Fibroblast of lung (primary cell): ENCODE results near the gene ENG. TPM values are rescaled to one million over a fixed set of nuclear protein-coding genes. Genes with fewer than 3 reads are reported as not detected.

Experiments used
- DNase-seq, 2 donors: peaks; one replicate each; pipeline versions ENCODE4 v3.0.0 to v3.0.0-alpha.2; 2010; ENCODE audit warnings: low read depth in 2 of 2
- H2AFZ ChIP-seq: 2 replicates; pipeline ENCODE4 v1.5.1; 2012; ENCODE audit warnings: low read length, control low read depth, inconsistent platforms
- H3K27ac ChIP-seq: 2 replicates; pipeline ENCODE4 v1.5.1; 2011; ENCODE audit warnings: low read length, control low read depth; ENCODE audit not compliant: insufficient read depth
- H3K27me3 ChIP-seq: 2 replicates; pipeline ENCODE4 v1.5.1; 2011; ENCODE audit warnings: mild to moderate bottlenecking, low read length; ENCODE audit not compliant: control insufficient read depth, insufficient read depth
- H3K36me3 ChIP-seq: 2 replicates; pipeline ENCODE4 v1.5.1; 2011; ENCODE audit warnings: low read length; ENCODE audit not compliant: control insufficient read depth, insufficient read depth
- H3K4me1 ChIP-seq: 2 replicates; pipeline ENCODE4 v1.5.1; 2011; ENCODE audit warnings: low read length; ENCODE audit not compliant: control insufficient read depth, insufficient read depth; ENCODE audit errors: extremely low read depth
- H3K4me2 ChIP-seq: 2 replicates; pipeline ENCODE4 v1.5.1; 2011; ENCODE audit warnings: low read length, control low read depth; ENCODE audit not compliant: insufficient read depth; ENCODE audit errors: extremely low read depth
- H3K4me3 ChIP-seq, 4 experiments: fragments of 200-600 bp in 1 of 4; sonication (generic) in 1 of 4; replicated peaks in 1 of 4; 2 replicates each; pipeline ENCODE4 v1.5.1; 2011 to 2016; ENCODE audit warnings: low read length in 4 of 4, low read depth in 3 of 4, mild to moderate bottlenecking in 3 of 4, control low read depth in 2 of 4, inconsistent platforms in 1 of 4, mixed read lengths in 1 of 4; ENCODE audit not compliant: insufficient read depth in 1 of 4; ENCODE audit errors: control extremely low read depth in 1 of 4
- H3K79me2 ChIP-seq: 2 replicates; pipeline ENCODE4 v1.5.1; 2012; ENCODE audit warnings: mild to moderate bottlenecking, low read length, inconsistent platforms; ENCODE audit not compliant: control insufficient read depth, insufficient read depth
- H3K9ac ChIP-seq: 2 replicates; pipeline ENCODE4 v1.5.1; 2011; ENCODE audit warnings: mild to moderate bottlenecking, low read length, control low read depth; ENCODE audit not compliant: insufficient read depth
- H3K9me3 ChIP-seq: 2 replicates; pipeline ENCODE4 v1.5.1; 2012; ENCODE audit warnings: low read depth, low read length; ENCODE audit not compliant: control insufficient read depth, insufficient read depth
- H4K20me1 ChIP-seq: 2 replicates; pipeline ENCODE4 v1.5.1; 2011; ENCODE audit warnings: low read length; ENCODE audit not compliant: control insufficient read depth, insufficient read depth; ENCODE audit errors: extremely low read depth
- EZH2 ChIP-seq: IDR thresholded peaks from 2 replicates; pipeline ENCODE4 v1.5.1; 2012; ENCODE audit warnings: low read length, control low read depth, mild to moderate bottlenecking; ENCODE audit errors: missing control alignments
- polyA plus RNA-seq, 2 donors: library from polyadenylated mRNA; depleted of rRNA in 1 of 2; stranded (reverse) in 1 of 2; unstranded in 1 of 2; fragments of >200 nt; gene quantifications; 2 replicates each; pipeline ENCODE4 v1.2.1, GENCODE V29; 2011 to 2012; ENCODE audit warnings: missing spikeins in 1 of 2
- total RNA-seq: library from RNA; depleted of rRNA; stranded (reverse); fragments of >200 nt; gene quantifications from 2 replicates; pipeline ENCODE4 v1.2.1, GENCODE V29; 2014
- TF ChIP-seq, protein P1 (sequence below), 2 donors: IDR thresholded peaks in 1 of 2; conservative IDR thresholded peaks in 1 of 2; 1 replicate in 1 of 2; 2 replicates in 1 of 2; pipeline ENCODE4 v1.5.1; 2011 to 2012; ENCODE audit warnings: low read length in 2 of 2, control low read depth in 1 of 2, inconsistent platforms in 1 of 2, low read depth in 1 of 2, mild to moderate bottlenecking in 1 of 2

The ENG gene
- total and polyA plus RNA-seq, 2 donors (not counting 1 experiment from before 2014, with no cell fraction given), result 30.4 to 59.0 TPM

GRCh38 chr9:127877566-127877998 is 23.1 kb upstream of the ENG start, which contains the start of gene AK1:
AK1 (minus strand) TSS chr9:127877675; CDS start chr9:127874617, 3,058 bp downstream.
- DNase-seq, result peak; percentile 51 to 55
- H3K4me3 ChIP-seq, result peak within 1 kb of the TSS; percentile 53 to 76 (median 64)
- H3K27ac ChIP-seq, result peak within 1 kb of the TSS; percentile 75
- peak within 1 kb of the TSS; percentile 48 for H3K9ac ChIP-seq
- H3K4me2 ChIP-seq, result peak within 1 kb of the TSS; percentile 92
- TF ChIP-seq EZH2, result no peak
- TF ChIP-seq, protein P1, sequence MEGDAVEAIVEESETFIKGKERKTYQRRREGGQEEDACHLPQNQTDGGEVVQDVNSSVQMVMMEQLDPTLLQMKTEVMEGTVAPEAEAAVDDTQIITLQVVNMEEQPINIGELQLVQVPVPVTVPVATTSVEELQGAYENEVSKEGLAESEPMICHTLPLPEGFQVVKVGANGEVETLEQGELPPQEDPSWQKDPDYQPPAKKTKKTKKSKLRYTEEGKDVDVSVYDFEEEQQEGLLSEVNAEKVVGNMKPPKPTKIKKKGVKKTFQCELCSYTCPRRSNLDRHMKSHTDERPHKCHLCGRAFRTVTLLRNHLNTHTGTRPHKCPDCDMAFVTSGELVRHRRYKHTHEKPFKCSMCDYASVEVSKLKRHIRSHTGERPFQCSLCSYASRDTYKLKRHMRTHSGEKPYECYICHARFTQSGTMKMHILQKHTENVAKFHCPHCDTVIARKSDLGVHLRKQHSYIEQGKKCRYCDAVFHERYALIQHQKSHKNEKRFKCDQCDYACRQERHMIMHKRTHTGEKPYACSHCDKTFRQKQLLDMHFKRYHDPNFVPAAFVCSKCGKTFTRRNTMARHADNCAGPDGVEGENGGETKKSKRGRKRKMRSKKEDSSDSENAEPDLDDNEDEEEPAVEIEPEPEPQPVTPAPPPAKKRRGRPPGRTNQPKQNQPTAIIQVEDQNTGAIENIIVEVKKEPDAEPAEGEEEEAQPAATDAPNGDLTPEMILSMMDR (conservative IDR thresholded peaks at IDR 0.05 in 1 of 2, IDR thresholded peaks at IDR 0.05 in 1 of 2; ENCODE audit: low read depth in 1 of 2, low read length in 2 of 2), result no peak
- no peaks in the 10 kb centered on the region for H3K9me3 ChIP-seq
- H4K20me1 ChIP-seq, result no peaks in the 10 kb centered on the region
- H3K36me3 ChIP-seq, result peaks cover 5% of the 10 kb centered on the region
- H2AFZ ChIP-seq, result peak within 1 kb of the TSS; percentile 85
- H3K79me2 ChIP-seq, result peaks cover 11% of the 10 kb centered on the region
- no peaks in the 10 kb centered on the region for H3K27me3 ChIP-seq
- peaks cover 20% of the 10 kb centered on the region for H3K4me1 ChIP-seq

GRCh38 chr9:127876764-127877562 is 22.5 kb upstream of the ENG start:
- DNase-seq, result no peak
- H3K27ac ChIP-seq, result peak overlapping the region; percentile 75
- peak overlapping the region; percentile 53 to 76 (median 64) for H3K4me3 ChIP-seq
- H4K20me1 ChIP-seq, result no peaks in the 10 kb centered on the region
- peak overlapping the region; percentile 17 for H2AFZ ChIP-seq
- H3K27me3 ChIP-seq, result no peaks in the 10 kb centered on the region
- H3K4me1 ChIP-seq, result peaks cover 20% of the 10 kb centered on the region
- H3K79me2 ChIP-seq, result peaks cover 11% of the 10 kb centered on the region
- H3K9ac ChIP-seq, result peak overlapping the region; percentile 48
- peaks cover 7% of the 10 kb centered on the region for H3K36me3 ChIP-seq
- no peak for TF ChIP-seq EZH2
- TF ChIP-seq, protein P1 (conservative IDR thresholded peaks at IDR 0.05 in 1 of 2, IDR thresholded peaks at IDR 0.05 in 1 of 2; ENCODE audit: low read depth in 1 of 2, low read length in 2 of 2), result no peak
- peak overlapping the region; percentile 92 for H3K4me2 ChIP-seq
- H3K9me3 ChIP-seq, result no peaks in the 10 kb centered on the region

- DNase-seq, result no peak
- peaks cover 20% of the 10 kb centered on the region for H3K4me1 ChIP-seq
- H3K27ac ChIP-seq, result no peak overlapping the region
These were observed 21.7 kb upstream of the ENG start for GRCh38 chr9:127876026-127876763.

More at GRCh38 chr9:127876026-127876763, 21.7 kb upstream of the ENG start:
- Histone ChIP-seq H2AFZ (no peak overlapping the region), H3K79me2 (peaks cover 11% of the 10 kb centered on the region), H4K20me1 (no peaks in the 10 kb centered on the region), H3K9ac (no peak overlapping the region), H3K4me2 (peak overlapping the region; percentile 92), H3K4me3 (peak overlapping the region in 2 of 4 experiments; percentile 69 to 76), H3K9me3 (no peaks in the 10 kb centered on the region), H3K27me3 (no peaks in the 10 kb centered on the region), H3K36me3 (peaks cover 13% of the 10 kb centered on the region)
- no peak for TF ChIP-seq EZH2
- TF ChIP-seq, protein P1 (conservative IDR thresholded peaks at IDR 0.05 in 1 of 2, IDR thresholded peaks at IDR 0.05 in 1 of 2; ENCODE audit: low read depth in 1 of 2, low read length in 2 of 2), result no peak
